A549 (cell line): ENCODE results near the gene PLBD2.

Experiments used
- CHD2 ChIP-seq: fragments of 150-350 bp; IDR thresholded peaks from 2 replicates; pipeline ENCODE4 v1.6.1; 2014; ENCODE audit warnings: low read length; ENCODE audit not compliant: partially characterized antibody
- CHD4 ChIP-seq: fragments of 200-600 bp; sonication (generic); IDR thresholded peaks from 2 replicates; pipeline ENCODE4 v1.6.1; 2016; ENCODE audit warnings: antibody characterized with exemption, mild to moderate bottlenecking, borderline replicate concordance
- EP300 ChIP-seq, 2 experiments: fragments of >200 bp; sonication (Bioruptor Twin); formaldehyde crosslinking; IDR thresholded peaks; 2 replicates in 1 of 2; 3 replicates in 1 of 2; pipeline ENCODE4 v1.6.1; 2016 to 2017
- FOSL2 ChIP-seq, 2 experiments: fragments of 450-650 bp in 1 of 2; fragments of >200 bp in 1 of 2; sonication (Bioruptor Twin) in 1 of 2; formaldehyde crosslinking; IDR thresholded peaks; 2 replicates each; pipeline versions ENCODE4 v1.5.0 to v1.6.1; 2016 to 2020; ENCODE audit warnings: mild to moderate bottlenecking in 1 of 2, moderate library complexity in 1 of 2
- RFX5 ChIP-seq: fragments of 450-650 bp; IDR thresholded peaks from 2 replicates; pipeline ENCODE4 v1.7.1; 2014; ENCODE audit warnings: antibody characterized with exemption, mild to moderate bottlenecking, moderate library complexity
- TF ChIP-seq, protein P1 (sequence below): fragments of 200-600 bp; sonication (generic); IDR thresholded peaks from 2 replicates; pipeline ENCODE4 v1.6.1; 2016; ENCODE audit warnings: antibody characterized with exemption, mild to moderate bottlenecking, moderate library complexity
- TF ChIP-seq, protein P2 (sequence below): fragments of >200 bp; sonication (Bioruptor Twin); formaldehyde crosslinking; IDR thresholded peaks from 3 replicates; pipeline ENCODE4 v1.5.1; 2016
- TF ChIP-seq, protein P3 (sequence below): IDR thresholded peaks from 2 replicates; pipeline ENCODE4 v1.6.1; 2012
- TF ChIP-seq, protein P4 (sequence below): fragments of 150-350 bp; IDR thresholded peaks from 2 replicates; pipeline ENCODE4 v1.6.1; 2014; ENCODE audit warnings: low read depth, mild to moderate bottlenecking, low read length

DNA sequence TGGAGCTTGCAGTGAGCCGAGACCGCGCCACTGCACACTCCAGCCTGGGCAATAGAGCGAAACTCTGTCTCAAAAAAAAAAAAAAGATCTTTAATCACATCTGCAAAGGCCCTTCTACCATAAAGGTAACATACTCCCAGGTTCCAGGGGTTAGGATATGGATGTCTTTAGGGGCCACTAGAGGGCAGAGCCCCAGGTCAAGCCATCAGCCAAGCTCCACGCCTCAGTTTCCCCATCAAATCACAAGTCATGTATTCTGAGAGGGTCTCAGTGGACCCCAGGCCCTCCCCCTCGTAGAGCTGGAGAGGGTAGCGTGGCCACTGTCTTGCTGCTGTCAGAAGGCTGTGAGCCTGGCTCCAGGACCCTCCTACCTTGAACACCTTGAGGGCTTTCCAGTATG is 42.2 kb upstream of the PLBD2 start:
- TF ChIP-seq, protein P1, sequence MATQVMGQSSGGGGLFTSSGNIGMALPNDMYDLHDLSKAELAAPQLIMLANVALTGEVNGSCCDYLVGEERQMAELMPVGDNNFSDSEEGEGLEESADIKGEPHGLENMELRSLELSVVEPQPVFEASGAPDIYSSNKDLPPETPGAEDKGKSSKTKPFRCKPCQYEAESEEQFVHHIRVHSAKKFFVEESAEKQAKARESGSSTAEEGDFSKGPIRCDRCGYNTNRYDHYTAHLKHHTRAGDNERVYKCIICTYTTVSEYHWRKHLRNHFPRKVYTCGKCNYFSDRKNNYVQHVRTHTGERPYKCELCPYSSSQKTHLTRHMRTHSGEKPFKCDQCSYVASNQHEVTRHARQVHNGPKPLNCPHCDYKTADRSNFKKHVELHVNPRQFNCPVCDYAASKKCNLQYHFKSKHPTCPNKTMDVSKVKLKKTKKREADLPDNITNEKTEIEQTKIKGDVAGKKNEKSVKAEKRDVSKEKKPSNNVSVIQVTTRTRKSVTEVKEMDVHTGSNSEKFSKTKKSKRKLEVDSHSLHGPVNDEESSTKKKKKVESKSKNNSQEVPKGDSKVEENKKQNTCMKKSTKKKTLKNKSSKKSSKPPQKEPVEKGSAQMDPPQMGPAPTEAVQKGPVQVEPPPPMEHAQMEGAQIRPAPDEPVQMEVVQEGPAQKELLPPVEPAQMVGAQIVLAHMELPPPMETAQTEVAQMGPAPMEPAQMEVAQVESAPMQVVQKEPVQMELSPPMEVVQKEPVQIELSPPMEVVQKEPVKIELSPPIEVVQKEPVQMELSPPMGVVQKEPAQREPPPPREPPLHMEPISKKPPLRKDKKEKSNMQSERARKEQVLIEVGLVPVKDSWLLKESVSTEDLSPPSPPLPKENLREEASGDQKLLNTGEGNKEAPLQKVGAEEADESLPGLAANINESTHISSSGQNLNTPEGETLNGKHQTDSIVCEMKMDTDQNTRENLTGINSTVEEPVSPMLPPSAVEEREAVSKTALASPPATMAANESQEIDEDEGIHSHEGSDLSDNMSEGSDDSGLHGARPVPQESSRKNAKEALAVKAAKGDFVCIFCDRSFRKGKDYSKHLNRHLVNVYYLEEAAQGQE = no peak
- TF ChIP-seq, protein P2, sequence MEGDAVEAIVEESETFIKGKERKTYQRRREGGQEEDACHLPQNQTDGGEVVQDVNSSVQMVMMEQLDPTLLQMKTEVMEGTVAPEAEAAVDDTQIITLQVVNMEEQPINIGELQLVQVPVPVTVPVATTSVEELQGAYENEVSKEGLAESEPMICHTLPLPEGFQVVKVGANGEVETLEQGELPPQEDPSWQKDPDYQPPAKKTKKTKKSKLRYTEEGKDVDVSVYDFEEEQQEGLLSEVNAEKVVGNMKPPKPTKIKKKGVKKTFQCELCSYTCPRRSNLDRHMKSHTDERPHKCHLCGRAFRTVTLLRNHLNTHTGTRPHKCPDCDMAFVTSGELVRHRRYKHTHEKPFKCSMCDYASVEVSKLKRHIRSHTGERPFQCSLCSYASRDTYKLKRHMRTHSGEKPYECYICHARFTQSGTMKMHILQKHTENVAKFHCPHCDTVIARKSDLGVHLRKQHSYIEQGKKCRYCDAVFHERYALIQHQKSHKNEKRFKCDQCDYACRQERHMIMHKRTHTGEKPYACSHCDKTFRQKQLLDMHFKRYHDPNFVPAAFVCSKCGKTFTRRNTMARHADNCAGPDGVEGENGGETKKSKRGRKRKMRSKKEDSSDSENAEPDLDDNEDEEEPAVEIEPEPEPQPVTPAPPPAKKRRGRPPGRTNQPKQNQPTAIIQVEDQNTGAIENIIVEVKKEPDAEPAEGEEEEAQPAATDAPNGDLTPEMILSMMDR = peak; percentile 21; the same call in 2 of the 3 replicates
- TF ChIP-seq, protein P3, sequence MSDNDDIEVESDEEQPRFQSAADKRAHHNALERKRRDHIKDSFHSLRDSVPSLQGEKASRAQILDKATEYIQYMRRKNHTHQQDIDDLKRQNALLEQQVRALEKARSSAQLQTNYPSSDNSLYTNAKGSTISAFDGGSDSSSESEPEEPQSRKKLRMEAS = no peak
- no peak for TF ChIP-seq CHD2
- no peak for TF ChIP-seq EP300 (IDR thresholded peaks at IDR 0.05)
- no peak for TF ChIP-seq RFX5
- TF ChIP-seq, protein P4, sequence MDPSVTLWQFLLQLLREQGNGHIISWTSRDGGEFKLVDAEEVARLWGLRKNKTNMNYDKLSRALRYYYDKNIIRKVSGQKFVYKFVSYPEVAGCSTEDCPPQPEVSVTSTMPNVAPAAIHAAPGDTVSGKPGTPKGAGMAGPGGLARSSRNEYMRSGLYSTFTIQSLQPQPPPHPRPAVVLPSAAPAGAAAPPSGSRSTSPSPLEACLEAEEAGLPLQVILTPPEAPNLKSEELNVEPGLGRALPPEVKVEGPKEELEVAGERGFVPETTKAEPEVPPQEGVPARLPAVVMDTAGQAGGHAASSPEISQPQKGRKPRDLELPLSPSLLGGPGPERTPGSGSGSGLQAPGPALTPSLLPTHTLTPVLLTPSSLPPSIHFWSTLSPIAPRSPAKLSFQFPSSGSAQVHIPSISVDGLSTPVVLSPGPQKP = no peak
- no peak for TF ChIP-seq CHD4
- TF ChIP-seq FOSL2 (IDR thresholded peaks at IDR 0.05) = no peak
- TF ChIP-seq FOSL2 (CRISPR knock-in tag; IDR thresholded peaks at IDR 0.05) = no peak
